Caco-2 (cell line): ENCODE results near the gene CA4. TPM values are rescaled to one million over a fixed set of nuclear protein-coding genes. Genes with fewer than 3 reads are reported as not detected.

ENCODE experiments used
- BruUV-seq: library from RNA; stranded (reverse); fragments of 400-500 nt; replicated peaks from 2 replicates; lab custom pipeline; 2021; lab: Mats Ljungman, UMichigan
- CTCF ChIA-PET: fragments of 300-600 bp; sonication (Branson Sonifier 250); formaldehyde crosslinking; loops from one replicate; lab custom pipeline; 2022; ENCODE audit warnings: antibody characterized with exemption; lab: Charles Lee
- POLR2A ChIA-PET: fragments of 300-600 bp; sonication (Branson Sonifier 250); formaldehyde crosslinking; loops from one replicate; lab custom pipeline; 2022; ENCODE audit warnings: antibody characterized with exemption; lab: Charles Lee
- DNase-seq, 2 experiments: peaks; one replicate each; pipeline versions ENCODE4 v3.0.0 to v3.0.0-alpha.2; 2020 to 2022
- H3K27me3 ChIP-seq: replicated peaks from 2 replicates; pipeline ENCODE4 v1.6.0; 2011; ENCODE audit warnings: low read length; ENCODE audit not compliant: control insufficient read depth, insufficient read depth
- H3K36me3 ChIP-seq: 2 replicates; pipeline ENCODE4 v1.5.1; 2011; ENCODE audit warnings: low read length; ENCODE audit not compliant: control insufficient read depth, insufficient read depth
- H3K4me1 ChIP-seq: fragments of 250-450 bp; sonication (Bioruptor Pico); 2 replicates; pipeline ENCODE4 v1.5.1; 2020; ENCODE audit warnings: mild to moderate bottlenecking
- H3K4me3 ChIP-seq: 2 replicates; pipeline ENCODE4 v1.5.1; 2011; ENCODE audit warnings: low read depth, mild to moderate bottlenecking, control low read depth, low read length
- H3K9me3 ChIP-seq: fragments of 250-450 bp; sonication (Bioruptor Pico); 2 replicates; pipeline ENCODE4 v1.5.1; 2020; ENCODE audit warnings: mild to moderate bottlenecking, moderate library complexity
- H3K27ac Mint-ChIP-seq: one replicate; pipeline ENCODE4 v1.8.0; 2022; ENCODE audit warnings: mixed read lengths; ENCODE audit not compliant: unreplicated experiment
- H3K27me3 Mint-ChIP-seq: one replicate; pipeline ENCODE4 v1.8.0; 2022; ENCODE audit warnings: mixed read lengths; ENCODE audit not compliant: insufficient read depth, unreplicated experiment
- H3K36me3 Mint-ChIP-seq: one replicate; pipeline ENCODE4 v1.8.0; 2022; ENCODE audit warnings: mild to moderate bottlenecking, mixed read lengths; ENCODE audit not compliant: insufficient read depth, unreplicated experiment
- H3K4me1 Mint-ChIP-seq: one replicate; pipeline ENCODE4 v1.8.0; 2022; ENCODE audit warnings: low read depth, mixed read lengths; ENCODE audit not compliant: unreplicated experiment
- H3K4me3 Mint-ChIP-seq: one replicate; pipeline ENCODE4 v1.8.0; 2022; ENCODE audit warnings: mild to moderate bottlenecking, moderate library complexity, mixed read lengths; ENCODE audit not compliant: unreplicated experiment
- H3K9me3 Mint-ChIP-seq: one replicate; pipeline ENCODE4 v1.8.0; 2022; ENCODE audit warnings: mixed read lengths; ENCODE audit not compliant: unreplicated experiment
- intact Hi-C: fragments of 100-400 bp; cut with micrococcal nuclease; formaldehyde crosslinking; loops from one replicate; pipeline ENCODE4 v1.10.0; 2022; ENCODE audit not compliant: unreplicated experiment
- total RNA-seq: library from RNA; stranded (reverse); gene quantifications from 2 replicates; pipeline ENCODE4 v1.2.3, GENCODE V29; 2022
- TF ChIP-seq, protein P1 (sequence below), 2 experiments: fragments of 200-600 bp in 1 of 2; IDR thresholded peaks; 1 replicate in 1 of 2; 2 replicates in 1 of 2; pipeline versions ENCODE4 v1.5.1 to v1.8.0; 2011 to 2022; ENCODE audit warnings: antibody characterized with exemption in 1 of 2, control low read depth in 1 of 2, inconsistent platforms in 1 of 2, low read depth in 1 of 2, low read length in 1 of 2, mild to moderate bottlenecking in 1 of 2, moderate library complexity in 1 of 2; ENCODE audit not compliant: insufficient read depth in 1 of 2, severe bottlenecking in 1 of 2, unreplicated experiment in 1 of 2

The CA4 gene
- total RNA-seq, 1 experiment from 2014 or later, result not detected

- CTCF ChIA-PET, result interaction anchor here (0.6 kb wide), 1 partner anchor 14 kb away, joined by 11 read pairs; no protein-coding TSS in a partner anchor
- peak in 1 of 2 experiments; percentile 39 for DNase-seq
- no peaks in the 10 kb centered on the region for H3K27me3 Mint-ChIP-seq
- Histone ChIP-seq H3K9me3 (no peaks in the 10 kb centered on the region), H3K4me1 (0 out of 2 replicates have a peak, but pooled peaks cover 3% of the 10 kb centered on the region), H3K4me3 (peak overlapping the region; percentile 25), H3K27me3 (no peaks in the 10 kb centered on the region), H3K36me3 (no peaks in the 10 kb centered on the region)
- no TSS peak for BruUV-seq
- H3K36me3 Mint-ChIP-seq, result no peaks in the 10 kb centered on the region
- TF ChIP-seq, protein P1, sequence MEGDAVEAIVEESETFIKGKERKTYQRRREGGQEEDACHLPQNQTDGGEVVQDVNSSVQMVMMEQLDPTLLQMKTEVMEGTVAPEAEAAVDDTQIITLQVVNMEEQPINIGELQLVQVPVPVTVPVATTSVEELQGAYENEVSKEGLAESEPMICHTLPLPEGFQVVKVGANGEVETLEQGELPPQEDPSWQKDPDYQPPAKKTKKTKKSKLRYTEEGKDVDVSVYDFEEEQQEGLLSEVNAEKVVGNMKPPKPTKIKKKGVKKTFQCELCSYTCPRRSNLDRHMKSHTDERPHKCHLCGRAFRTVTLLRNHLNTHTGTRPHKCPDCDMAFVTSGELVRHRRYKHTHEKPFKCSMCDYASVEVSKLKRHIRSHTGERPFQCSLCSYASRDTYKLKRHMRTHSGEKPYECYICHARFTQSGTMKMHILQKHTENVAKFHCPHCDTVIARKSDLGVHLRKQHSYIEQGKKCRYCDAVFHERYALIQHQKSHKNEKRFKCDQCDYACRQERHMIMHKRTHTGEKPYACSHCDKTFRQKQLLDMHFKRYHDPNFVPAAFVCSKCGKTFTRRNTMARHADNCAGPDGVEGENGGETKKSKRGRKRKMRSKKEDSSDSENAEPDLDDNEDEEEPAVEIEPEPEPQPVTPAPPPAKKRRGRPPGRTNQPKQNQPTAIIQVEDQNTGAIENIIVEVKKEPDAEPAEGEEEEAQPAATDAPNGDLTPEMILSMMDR (IDR thresholded peaks at IDR 0.05; ENCODE audit: insufficient read depth in 1 of 2, low read depth in 1 of 2, low read length in 1 of 2, severe bottlenecking in 1 of 2, unreplicated experiment in 1 of 2), result no peak
- no peaks in the 10 kb centered on the region for H3K9me3 Mint-ChIP-seq
- POLR2A ChIA-PET, result no interaction called here
- peak overlapping the region; percentile 63 for H3K27ac Mint-ChIP-seq
- intact Hi-C loops, result no loop called here
- peaks cover 9% of the 10 kb centered on the region for H3K4me1 Mint-ChIP-seq
- peak overlapping the region; percentile 63 for H3K4me3 Mint-ChIP-seq
These were observed 47.1 kb upstream of the CA4 start for GRCh38 chr17:60102632-60103096.

GRCh38 chr17:60103957-60104356 is 45.8 kb upstream of the CA4 start:
- Mint-ChIP-seq H3K27ac (no peak overlapping the region), H3K36me3 (no peaks in the 10 kb centered on the region), H3K9me3 (no peaks in the 10 kb centered on the region), H3K4me3 (no peak overlapping the region), H3K27me3 (no peaks in the 10 kb centered on the region), H3K4me1 (peaks cover 9% of the 10 kb centered on the region)
- CTCF ChIA-PET, result no interaction called here
- intact Hi-C loops, result no loop called here
- no peaks in the 10 kb centered on the region for H3K36me3 ChIP-seq
- no peaks in the 10 kb centered on the region for H3K9me3 ChIP-seq
- H3K4me1 ChIP-seq, result 0 out of 2 replicates have a peak, but pooled peaks cover 3% of the 10 kb centered on the region
- TF ChIP-seq, protein P1 (IDR thresholded peaks at IDR 0.05; ENCODE audit: insufficient read depth in 1 of 2, low read depth in 1 of 2, low read length in 1 of 2, severe bottlenecking in 1 of 2, unreplicated experiment in 1 of 2), result no peak
- DNase-seq, result no peak
- no TSS peak for BruUV-seq
- H3K4me3 ChIP-seq, result no peak overlapping the region
- no peaks in the 10 kb centered on the region for H3K27me3 ChIP-seq
- POLR2A ChIA-PET, result no interaction called here

DNA sequence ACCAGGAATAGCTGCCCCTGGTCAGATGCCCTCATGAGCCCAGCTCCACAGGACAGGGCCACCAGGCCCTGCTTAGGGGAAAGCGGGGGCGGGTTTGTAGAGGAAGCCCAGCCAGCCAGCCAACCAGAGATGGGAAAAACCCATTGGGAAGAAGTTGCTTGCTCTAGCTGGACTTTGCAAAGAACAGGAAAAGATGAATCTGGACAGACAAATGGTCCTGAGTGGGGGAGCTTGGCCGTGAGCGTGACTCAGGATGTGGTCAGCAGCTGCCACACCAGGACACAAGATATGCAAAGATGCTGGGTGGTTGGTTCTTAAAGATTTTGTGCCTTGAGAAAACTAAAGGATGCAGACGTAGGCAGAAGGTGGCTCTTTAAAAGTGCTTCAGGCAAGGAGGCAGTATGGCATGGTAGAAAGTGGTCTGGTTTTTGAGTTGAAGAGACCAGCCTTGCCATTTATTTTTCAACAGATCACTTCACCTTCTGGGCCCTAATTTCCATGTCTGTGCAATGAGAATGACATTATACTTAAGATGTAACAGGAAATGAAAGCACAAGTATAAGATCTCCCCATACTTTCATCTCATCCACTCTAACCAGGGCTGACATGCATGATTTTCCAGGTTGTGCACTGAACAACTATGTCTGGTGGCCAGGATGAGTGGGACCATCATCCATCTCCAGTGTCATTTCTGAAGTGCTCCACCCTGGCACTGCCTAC is 43.3 kb upstream of the CA4 start:
- Histone ChIP-seq H3K36me3 (no peaks in the 10 kb centered on the region), H3K4me3 (no peak overlapping the region), H3K27me3 (no peaks in the 10 kb centered on the region), H3K9me3 (no peaks in the 10 kb centered on the region), H3K4me1 (0 out of 2 replicates have a peak, but pooled peaks cover 3% of the 10 kb centered on the region)
- POLR2A ChIA-PET, result no interaction called here
- no peaks in the 10 kb centered on the region for H3K36me3 Mint-ChIP-seq
- intact Hi-C loops, result no loop called here
- BruUV-seq, result no TSS peak
- H3K27me3 Mint-ChIP-seq, result peaks cover 7% of the 10 kb centered on the region
- peaks cover 9% of the 10 kb centered on the region for H3K4me1 Mint-ChIP-seq
- TF ChIP-seq, protein P1 (IDR thresholded peaks at IDR 0.05; ENCODE audit: insufficient read depth in 1 of 2, low read depth in 1 of 2, low read length in 1 of 2, severe bottlenecking in 1 of 2, unreplicated experiment in 1 of 2), result no peak
- H3K4me3 Mint-ChIP-seq, result no peak overlapping the region
- CTCF ChIA-PET, result interaction anchor here (0.6 kb wide), 1 partner anchor 332 kb away, joined by 7 read pairs; no protein-coding TSS in a partner anchor
- H3K27ac Mint-ChIP-seq, result no peak overlapping the region
- no peaks in the 10 kb centered on the region for H3K9me3 Mint-ChIP-seq
- no peak for DNase-seq
